GM19452 (cell line): ENCODE results near the gene TIMP2.
"Not testable (repeated sequence)": the region's sequence is repeated elsewhere in the genome, so short reads cannot be mapped to it uniquely, and the experiment has no call there.

Experiments used
- ATAC-seq: cut with Tn5 transposase; IDR thresholded peaks from one replicate; pipeline ENCODE4 v1.9.1; 2021; ENCODE audit not compliant: unreplicated experiment

The TIMP2 gene

DNA sequence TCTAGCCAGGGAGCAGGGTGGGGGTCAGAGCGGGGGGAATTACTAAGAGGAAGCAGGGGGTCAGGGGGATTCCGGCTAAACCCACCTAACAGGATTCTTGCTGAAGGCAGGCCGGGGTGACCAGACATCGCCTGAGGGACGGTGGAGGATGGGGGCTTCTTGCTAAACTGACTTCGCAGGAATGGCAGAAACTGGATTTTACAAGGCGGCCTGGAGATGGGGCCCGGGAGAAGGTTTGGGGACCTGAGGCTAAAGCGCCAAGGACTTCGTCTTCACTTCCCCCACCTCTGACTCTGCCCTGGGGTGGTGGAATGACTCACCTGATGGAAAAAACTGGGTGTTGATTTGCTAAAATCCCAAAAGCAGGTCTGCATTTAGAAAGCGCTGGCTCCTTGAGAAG, 31.1 kb upstream of the TIMP2 start:
- ATAC-seq = no peak

DNA sequence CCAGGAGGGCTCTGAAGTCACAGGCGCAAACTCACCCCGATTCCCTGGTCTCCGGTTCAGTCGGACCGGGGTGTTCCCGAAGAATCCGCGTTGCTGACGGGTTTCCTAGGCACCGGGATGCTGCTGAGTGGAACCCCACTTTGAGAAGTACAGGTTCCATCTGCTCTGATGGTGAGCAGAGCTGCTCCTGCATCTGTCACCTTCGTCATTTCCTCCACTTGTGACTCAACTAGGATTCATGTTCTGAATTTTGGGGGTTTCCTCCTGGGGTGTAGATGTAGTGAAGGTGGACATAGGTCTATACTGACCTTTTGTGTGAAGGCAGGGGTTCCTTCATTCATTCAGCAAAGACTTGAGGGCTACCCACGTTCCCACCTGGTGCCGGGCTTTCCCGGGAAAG, 29.5 kb upstream of the TIMP2 start:
- ATAC-seq = no peak

DNA sequence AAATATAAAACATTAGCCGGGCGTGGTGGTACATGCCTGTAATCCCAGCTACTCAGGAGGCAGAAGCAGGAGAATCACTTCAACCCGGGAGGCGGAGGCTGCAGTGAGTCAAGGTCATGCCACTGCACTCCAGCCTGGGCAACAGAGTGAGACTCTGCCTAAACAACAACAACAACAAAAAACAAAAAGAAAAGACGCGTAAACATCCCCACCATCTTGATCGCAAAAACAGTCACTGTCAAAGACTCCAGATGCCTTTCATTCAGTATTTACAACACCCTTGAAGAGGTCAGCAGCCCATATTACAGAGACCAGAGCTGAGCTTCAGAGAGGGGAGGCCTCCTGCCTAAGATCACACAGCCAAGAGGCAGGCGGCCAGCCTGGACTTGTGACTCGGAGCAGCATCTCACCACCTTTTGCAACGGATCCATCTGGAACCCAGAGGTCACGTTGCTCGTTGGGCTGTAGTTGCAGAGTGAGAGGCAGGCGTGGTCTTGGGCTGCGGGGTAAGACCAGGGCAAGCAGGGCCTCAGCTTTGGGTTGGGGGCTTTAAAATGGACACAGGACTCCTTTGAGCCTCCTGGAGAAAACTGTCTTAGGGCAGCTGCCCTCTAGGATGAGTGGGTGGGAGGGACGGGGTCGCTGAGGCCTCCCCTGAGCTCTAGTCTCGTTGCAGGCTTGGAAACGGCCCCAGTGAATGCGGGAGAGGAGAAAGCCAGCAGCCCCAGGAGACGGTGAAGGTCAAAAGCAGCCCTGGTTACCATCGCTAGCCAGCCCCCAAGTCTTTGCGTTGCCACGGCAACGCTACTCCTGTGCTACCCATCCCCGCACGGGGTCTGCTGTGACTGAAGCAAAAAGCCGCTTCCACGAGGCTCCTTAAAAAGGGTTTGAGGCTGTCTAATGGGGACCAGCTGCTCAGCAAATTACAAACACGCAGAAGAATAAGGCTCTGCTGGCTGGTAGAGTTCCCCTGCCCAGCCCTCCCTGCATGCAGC, 28.5 kb upstream of the TIMP2 start:
- ATAC-seq = no peak

DNA sequence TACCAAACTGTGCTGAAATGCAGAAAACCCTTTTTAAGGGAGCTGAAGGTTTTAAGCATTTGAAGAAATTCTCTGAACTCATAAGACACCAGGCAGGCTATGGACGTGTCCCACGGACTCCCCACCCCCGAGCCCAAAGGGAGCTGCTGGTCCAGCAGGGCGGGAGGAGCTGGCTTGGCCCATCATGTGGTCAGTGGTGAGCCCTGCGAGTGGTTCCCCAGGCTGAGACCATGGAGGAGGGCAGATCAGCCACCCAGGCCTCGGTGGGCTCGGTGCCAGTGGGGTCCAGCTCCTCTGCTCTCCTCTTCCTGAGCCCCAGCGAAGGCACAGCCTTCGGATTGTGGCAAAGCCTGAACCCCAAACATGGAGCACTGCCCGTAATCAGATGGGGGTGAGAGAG, 27.5 kb upstream of the TIMP2 start:
- ATAC-seq = no peak

DNA sequence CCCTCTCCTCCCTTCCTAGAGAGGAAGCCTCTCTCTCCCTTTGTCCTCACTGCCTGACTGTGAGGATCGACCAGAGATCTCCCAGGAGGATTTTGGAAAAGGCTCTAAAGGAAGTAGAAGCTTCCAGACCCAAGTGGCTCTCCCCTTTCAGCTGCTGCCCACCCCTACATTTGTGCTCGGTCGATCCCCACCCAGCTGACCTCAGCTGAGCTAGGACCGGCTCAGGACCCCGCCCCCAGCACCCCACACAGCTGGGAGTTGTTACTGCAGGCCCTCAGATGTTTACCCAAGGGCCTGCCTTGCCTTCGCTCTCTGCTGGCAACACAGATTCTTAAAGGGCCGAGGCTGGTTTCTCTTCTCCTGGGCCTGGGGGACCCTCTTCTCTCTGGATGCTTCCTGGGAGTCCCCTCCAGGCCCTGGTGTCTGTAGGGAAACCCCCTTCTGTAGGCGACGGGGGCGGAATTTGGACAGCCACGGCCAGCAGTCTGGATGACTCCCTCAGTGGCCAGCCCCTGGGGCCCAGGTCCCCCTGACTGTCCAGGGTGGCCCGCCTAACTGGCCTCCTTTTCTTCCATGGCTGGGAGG, 26.9 kb upstream of the TIMP2 start:
- ATAC-seq = no peak

DNA sequence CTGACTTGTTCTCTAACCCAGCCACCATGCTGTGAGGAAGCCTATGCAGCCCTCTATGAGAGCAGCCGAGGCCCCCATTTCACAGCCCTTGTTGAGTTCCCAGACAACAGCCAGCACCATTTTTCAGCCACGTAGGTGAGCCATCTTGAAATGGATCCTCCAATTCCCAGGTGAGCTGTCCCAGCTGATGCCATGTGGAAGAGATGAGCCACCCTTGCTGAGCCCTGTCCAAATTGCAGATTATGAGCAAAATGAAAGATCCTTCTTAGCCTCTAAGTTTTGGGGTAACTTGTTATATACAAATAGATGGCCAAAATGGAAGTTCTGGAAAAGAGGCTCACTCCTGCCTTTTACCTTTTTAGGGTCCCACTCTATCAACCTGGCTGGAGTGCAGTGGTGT, 25.7 kb upstream of the TIMP2 start:
- ATAC-seq = no peak

DNA sequence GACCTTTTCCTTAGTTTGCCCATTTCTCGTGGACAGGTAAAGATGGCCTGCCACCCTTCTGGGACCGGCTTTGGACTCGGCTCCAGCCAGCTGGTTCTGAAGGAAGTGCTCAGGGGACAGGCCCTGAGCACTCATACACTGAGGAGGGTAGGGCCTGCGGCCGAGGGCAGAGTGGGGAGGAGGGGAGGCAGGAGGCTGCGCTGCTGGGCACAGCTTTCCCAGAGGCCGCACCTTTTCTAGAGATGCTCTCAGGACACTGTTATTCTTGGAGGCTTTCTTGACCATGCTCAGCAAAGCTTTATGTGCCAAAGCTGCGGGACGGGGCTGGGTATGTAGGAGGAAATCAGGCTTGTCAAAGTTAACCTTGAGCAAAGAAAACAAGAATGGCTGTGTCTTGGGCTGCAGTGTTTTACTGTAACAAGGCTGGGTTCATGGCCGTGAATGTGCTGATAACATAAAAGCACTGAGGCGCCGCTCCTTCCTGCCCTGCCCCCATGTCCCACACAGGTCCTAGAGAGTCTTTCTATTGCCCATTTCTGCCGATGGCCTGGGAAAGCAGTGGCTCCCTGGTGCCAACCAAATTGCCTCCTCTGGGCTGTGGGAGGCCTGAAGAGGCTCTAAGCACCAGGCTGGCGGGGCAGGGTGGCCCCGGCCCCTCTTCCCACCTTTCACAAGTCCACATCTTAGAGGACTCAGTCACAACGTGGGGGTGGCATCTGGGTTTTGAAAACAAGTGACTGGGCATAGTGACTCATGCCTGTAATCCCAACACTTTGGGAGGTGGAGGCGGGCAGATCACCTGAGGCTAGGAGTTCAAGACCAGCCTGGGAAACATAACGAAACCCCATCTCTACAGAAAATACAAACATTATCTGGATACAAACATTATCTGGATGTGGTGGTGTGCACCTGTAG, 22.3 kb upstream of the TIMP2 start:
- no peak for ATAC-seq

DNA sequence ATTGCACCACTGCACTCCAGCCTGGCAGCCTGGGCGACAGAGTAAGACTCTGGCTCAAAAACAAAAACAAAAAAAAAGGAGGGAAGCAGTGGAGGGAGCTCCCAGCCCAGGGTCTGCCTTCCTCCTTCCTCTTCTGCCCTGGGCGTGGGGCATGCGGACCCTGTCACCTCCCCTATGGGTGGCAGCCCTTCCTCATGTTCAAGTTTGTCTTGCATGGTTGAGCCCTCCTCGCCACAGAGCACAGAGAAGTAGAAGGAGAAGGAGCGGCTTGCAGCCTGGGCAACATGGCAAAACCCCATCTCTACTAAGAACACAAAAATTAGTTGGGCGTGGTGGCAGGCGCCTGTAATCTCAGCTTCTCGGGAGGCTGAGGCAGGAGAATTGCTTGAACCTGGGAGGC, 21.4 kb upstream of the TIMP2 start:
- ATAC-seq = no peak

DNA sequence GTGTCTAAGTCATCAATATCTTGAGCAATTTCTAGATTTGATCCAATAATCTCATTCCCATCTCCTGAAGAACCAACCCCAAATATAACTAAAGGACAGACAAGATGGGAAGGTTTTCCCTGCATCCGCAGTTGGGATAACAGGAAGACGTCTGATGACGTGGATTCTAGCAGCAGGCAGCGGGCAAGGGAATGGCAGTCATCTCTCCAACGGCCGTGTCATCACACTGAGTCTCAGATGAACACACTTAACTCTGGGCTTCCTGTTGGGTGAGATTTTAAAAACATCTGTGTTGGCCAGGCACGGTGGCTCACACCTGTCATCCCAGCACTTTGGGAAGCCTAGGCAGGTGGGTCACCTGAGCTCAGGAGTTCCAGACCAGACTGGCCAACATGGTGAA, 20.9 kb upstream of the TIMP2 start:
- ATAC-seq = no peak

DNA sequence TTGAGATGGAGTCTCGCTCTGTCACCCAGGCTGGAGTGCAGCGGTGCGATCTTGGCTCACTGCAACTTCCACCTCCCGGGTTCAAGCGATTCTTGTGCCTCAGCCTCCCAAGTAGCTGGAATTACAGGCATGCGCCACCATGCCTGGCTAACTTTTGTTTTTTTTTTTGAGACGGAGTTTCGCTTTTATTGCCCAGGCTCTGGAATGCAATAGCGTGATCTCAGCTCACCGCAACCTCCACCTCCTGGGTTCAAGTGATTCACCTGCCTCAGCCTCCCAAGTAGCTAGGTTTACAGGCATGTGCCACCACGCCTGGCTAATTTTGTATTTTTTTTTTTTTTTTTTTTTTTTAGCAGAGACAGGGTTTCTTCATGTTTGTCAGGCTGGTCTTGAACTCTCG, 20.3 kb upstream of the TIMP2 start:
- ATAC-seq = not testable (repeated sequence)

DNA sequence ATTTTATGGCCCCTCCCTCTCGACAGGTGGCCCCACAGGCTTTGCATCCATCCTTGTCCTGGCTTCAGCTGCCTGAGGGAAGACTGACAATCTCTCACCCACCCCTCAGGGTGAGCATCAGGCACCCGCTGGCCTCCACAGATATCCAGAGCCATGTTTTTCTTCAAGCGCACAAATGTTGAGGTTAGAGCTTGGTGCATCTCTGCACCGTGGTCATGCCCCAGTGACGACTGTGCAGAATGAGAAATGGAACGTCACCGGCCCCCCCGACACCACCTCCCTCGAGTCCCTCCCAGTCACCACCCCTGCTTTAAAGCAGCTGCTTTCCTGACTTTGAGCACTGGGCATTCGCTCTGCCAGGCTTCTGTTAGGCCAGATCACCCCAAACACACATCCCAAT, 19.8 kb upstream of the TIMP2 start:
- no peak for ATAC-seq

DNA sequence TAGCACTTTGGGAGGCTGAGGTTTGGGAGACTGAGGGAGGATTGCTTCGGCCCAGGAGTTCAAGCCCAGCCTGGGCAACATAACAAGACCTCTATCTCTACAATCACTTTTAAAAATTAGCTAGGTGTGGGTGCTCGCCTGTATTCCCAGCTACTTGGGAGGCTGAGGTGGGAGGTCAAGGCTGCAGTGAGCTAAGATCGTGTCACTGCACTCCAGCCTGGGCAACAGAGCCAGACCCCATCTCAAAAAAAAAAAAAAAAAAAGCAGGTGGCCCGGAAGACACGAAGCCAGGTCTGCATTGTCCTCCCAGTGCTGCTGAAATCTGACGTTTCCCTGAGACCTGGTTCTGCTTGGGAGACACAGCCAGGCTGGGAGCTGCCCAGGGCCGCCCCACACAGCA, 18.8 kb upstream of the TIMP2 start:
- no peak for ATAC-seq

DNA sequence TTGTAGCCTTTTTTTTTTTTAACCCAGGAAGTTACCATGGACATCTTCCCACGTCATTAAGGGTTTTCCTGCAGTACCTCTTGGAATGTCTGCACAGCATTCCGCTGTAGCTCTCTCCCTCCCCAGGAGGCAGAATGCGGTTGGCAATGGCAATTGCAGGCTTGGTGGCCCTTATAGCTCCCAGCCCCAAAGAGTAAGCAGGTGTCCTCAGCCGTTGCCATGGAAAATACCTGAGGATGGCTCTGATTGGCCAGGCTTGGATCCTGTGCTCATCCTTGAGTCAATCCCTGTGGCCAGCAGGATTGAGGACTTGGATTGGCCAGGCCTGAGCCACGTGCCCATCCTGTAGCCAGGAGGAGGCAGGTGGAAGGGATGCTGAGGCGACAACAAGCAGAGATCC, 15.5 kb upstream of the TIMP2 start:
- ATAC-seq = no peak

DNA sequence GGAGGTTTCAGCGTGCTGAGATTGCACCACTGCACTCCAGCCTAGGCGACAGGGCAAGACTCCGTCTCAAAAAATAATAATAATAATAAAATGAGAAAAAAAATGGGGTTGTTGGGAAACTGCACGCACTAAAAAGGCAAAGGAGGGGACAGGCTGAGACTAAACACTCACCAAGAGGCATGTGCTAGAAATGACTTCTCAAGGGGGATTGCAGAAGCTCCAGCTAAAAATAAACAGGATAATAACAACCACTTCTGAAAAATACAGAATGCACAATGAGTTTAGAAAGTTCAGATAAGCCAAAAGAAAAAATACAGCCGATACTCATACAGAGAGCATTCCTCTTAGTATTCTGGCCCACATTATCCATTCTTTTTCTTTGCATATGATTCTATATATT, 15.1 kb upstream of the TIMP2 start:
- no peak for ATAC-seq

DNA sequence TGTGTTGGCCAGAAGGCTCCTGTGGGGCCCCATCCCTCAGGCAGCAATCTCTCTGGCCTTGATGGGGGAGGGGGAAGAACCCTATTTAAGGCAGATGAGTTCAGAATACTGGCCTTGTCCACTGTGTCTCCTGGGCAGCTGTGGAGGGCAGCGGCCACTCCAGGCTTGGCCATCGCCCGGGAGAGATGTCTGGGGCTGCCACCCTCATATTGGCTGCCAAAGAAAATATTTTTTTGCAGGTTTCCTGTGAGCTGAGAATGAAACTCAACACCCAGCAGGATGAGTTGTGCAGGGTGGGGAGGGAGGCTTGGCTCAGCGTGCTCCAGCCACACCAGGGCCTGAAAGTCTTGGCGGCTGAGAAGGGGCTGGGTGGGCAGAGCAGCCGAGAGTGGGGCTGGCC, 14.4 kb upstream of the TIMP2 start:
- ATAC-seq = no peak

DNA sequence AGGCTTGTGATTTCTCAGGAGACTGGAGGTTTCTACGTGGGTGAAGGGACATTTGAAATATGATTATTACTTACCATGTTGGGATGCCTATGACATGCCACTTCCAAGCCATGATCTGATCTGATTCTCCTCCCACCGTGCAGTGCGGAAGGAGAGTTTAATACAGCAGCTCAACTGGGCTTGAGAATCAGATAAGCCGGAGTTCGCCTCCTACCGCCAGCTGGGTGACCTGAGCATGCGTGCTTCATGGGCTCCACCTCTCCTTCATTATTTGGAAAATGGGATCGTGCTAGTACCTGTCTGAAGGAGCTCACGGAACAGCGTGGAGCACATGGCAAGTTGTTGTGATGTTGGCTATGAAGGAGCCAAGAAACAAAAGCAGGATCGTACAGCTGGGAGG, 12.4 kb upstream of the TIMP2 start:
- ATAC-seq = no peak

DNA sequence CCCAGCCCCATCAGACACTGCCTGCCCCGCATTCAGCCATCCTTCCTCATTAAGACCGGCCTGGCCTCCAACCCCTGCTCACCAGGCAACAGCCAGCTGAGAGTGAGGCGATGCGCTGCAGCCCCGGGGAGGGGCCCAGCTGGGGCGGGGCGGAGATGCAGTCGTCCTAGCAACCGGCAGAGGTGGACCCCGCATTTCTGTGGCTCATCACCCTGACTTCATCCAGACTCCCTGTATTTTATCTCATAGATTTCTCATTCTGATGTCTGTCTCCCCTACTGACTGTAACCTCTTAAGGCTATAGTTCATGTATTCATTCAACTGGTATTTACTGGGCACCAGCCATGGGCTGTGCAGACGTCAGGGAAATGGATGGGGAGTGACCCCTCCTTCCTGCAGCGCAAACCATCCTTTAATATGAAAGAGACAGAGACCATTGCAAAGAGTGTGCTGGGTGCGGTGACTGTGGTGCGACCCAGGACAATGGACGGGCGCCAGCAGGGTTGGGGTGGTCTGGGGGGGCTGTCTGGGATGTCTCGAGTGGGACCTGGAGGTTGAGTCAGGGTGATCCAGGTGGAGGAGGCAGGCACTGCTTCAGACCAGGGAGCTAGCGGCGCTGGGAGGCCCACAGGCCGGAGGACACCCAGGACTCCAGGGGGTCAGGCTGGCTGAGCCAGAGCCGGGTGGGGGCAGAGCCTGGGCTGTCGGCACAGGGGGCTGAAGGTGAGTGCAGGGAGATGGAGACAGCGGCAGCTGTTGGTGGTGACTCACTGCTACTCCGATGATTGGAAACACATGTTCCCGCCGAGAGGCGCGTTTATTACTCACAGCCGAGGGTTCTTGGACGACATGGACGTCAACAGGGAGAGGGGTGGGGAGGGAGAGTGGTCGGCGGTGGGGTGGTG, 10.5 kb upstream of the TIMP2 start:
- no peak for ATAC-seq

DNA sequence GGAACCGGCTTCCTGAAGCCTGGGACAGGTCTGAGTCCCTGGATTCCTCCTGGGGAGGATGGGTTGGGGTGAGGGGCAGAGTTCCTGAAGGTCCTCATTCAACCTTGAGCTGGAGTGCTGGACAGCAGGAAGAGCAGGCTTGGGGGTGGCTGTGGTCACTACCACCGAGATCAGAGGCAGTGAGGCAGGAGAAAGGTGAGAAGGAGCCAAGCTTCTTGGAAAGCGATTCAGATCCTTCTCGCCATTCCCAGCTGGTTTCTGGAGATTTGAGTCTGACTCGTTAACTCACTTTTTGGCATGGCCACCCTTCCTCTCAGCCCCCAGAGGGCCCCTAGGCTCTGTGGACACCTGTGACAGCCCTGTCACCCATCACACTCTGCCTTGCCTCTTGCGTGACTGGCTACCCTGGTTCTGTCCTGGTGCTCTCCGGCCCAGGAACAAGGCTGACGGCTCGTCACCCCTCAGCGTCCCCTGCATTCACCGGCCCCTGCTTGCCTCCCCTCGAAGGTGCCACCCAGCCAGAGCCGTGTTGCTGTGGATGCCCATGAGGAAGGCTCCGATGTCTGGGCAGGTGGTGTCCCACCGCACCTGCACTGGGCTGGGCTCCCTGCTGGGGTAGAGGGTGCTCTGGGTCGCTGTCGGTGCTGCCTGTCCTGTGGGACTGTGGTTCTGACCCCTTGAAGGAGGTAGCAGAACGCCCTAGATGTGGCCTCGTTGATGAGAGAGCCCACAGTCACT, 9.7 kb upstream of the TIMP2 start:
- ATAC-seq = no peak

DNA sequence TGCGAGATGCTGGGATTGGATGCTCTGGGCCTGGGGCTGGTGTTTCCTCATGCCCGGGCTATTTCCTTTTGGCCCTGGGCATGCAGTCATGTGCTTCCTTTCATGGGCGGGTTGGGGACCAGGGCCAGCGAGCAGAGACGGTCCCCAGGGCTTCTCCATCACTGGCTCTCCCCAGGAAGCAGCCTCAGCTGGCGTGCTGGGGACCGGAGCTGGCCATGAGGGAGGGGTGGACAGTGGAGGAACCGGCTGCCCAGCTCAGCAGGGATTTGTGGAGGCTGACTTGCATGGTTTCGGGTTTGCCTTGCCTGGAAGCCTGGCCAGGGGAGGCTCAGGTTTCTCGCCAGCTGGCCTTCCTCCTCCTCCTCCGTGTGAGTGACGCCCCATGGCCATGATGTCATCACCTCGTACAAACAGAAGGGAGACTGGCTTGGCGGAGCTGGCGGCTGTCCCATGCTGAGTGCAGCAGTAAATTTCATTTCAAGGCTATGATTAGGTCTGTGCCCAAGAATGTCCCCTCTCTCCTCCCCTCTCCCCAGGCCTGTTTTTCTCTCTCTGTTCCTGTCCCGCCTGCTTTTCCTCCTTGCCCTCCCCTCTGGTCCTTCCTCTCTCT, 8.9 kb upstream of the TIMP2 start:
- no peak for ATAC-seq
